Stimulated activated CD4-positive, alpha-beta T cell treated with anti-CD3 and anti-CD28 coated beads, Interleukin-1b, Interleukin-23, amount 100 ng/mL, for 1 hour (primary cell): ENCODE results near the gene MSX1.

Experiments
- DNase-seq, 2 donors: peaks; one replicate each; pipeline ENCODE4 v3.0.0-alpha.2; 2020; ENCODE audit warnings: low read depth in 2 of 2

Gene MSX1

DNA sequence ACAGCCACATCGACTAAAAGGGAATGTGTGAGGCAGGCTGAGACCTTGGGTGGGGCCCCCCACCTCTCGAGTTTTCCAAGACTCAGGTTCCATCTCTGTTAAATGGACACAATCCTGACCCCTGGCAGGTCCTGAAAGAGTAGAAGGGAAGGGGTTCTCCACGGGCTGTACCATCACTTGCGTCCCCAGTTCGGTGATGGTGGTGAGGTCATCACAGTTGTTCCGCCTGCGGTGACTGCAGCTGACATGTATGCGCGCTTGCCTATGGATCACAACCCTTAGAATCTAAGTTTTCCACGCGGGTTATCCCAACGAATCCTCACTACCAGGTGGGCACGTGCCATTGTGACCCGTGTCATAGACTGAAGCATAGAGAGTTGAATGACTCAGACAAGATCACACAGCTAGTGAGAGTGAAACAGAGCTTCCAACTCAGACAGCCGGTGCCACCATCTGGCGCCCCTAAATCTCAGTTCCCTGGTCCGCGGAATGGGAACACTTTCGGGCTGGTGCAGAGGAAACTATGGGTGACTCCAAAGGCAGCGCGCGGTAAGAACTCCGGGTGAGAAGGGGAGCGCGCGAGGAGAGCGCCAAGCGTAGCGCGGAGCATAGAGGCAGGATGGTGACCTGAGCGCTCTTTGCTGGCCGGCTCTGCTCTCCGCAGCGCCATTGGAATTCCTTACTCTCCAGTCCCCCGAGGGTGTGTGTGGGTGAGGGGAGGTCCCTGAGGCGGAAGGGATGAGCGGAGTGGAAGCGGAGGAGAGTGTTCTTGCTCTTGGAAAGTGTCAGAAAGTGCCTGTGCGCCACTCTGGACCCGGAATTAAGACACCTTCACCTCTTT lies 10.5 kb downstream of the MSX1 start:
- no peak for DNase-seq

DNA sequence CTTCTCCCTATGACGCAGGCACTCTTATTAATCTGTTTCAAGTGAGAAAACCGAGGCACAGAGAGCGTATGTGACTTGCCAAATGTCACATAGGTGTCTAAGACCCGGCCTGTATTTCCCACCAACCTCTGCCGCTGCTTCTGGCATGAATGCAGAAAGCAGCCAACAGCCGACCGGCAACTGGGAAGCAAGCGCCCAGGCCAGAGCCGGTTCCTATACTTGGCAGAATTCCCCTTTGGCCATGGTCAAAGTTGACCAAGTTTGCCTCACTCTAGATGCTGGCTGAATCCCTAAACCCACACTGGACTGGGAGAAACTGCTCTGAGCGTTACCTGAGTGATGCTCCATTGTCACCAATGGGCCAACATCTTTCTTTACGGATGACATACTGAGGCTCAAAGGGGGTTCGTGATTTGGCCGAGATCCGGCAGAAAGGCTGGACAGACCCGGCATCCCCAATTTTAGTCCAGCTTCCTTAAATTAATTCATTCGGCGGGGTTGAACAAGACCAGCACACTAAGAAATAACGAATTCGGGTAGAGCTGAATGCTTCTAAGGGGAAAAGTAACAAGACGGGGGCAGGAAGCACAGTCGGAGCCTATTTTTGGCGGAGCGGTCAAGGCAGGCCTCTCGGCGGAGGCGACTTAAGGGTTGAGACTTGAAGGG lies 11.2 kb downstream of the MSX1 start:
- DNase-seq = no peak

DNA sequence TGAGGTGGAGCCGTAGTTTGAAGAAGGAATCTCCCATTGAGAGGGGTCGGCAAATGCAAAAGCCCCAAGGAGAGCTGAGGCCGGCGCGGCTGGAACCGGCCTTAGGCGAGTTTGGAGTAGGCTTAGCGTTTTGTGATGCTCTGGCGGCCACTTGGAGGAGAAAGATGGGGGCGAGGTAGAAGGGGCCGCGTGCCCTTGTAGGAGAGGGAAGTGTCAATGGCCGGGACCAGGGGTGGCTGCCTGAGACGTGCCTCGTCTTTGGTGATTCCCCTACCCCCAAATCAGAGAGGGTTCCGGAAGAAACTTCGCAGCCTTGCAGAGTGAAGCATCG lies 11.7 kb downstream of the MSX1 start:
- DNase-seq = no peak

DNA sequence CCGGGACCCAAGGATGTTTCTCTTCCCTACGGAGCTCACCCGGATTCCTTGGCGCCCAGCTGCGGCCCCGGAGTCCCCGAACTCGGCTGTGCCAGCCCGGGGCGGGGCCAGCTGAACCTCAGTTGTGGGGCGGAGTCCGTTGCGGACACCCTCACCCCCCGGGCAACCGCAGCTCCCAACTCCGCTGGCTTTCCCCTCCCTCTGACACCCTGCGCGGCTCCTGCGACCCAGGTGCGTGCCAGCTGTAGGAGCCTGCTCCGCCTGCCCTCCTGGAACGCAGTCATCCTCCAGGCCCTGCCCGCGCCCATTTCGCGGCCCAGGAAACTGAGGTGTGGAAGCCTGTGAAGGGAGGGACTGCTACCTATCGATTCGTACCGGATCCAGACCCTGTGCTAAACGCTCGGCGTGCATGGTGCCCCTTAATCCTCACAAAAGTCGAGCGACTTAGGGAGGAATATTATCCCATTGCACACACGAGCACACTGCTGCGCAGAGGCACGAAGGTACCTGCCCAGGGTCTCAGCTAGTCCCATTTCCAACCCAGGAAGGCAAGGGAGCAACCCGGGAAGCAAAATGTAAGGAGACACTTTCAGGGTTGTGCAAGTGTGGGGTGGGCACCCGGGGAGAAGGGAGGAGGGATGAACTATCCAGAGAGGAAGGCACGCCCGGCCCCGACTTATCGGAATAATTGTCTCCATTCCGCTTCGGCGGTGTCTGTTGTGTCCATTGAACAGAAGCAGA lies 12.3 kb downstream of the MSX1 start:
- DNase-seq = no peak

DNA sequence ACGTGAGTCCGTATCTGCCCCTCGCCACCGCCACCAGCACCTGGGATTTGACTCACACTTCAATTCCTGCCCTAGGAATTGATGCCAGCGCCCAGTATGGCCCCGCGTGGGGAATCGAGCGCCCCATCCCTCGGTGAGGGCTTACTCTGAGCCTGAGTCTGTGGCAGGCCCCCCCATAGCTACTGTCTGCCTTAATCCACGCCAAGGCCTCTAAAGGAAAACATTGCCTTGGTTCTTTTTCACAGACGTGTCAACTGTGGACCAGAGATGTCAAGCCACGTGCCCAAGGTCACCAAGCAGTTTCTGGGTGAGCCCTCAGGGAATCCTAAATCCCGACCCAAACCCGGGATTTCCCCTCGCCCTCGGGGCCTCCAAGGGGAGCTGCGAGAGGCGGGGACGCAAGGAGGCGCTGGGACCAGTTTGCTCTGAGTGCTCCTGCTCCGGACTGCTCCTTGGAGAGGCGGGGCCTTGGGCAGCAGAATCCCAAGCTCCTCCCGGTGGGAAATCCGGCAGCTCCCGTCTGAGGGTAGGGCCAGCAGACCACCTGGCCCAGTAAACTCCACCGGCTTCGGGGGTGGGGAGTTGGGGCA lies 12.9 kb downstream of the MSX1 start:
- no peak for DNase-seq

DNA sequence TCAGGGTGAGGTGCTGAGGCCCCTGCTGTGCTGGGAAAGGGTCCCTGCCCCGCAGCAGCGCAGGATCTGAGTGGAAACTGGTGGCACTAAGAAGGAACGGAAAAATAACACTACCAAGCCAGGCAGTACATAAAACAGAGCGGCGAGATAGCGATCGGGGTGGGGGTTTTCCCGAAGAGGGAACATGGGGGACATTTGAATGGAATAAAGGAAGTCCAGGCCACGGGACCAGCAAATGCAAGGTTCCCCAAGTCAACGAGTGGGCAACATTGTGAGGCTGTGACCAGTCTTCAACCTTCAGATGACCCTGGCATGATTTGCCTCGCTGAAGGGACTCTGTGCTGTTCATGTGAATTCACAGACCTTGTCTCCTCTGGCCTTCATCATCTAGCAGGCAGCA lies 13.7 kb downstream of the MSX1 start:
- DNase-seq = no peak

DNA sequence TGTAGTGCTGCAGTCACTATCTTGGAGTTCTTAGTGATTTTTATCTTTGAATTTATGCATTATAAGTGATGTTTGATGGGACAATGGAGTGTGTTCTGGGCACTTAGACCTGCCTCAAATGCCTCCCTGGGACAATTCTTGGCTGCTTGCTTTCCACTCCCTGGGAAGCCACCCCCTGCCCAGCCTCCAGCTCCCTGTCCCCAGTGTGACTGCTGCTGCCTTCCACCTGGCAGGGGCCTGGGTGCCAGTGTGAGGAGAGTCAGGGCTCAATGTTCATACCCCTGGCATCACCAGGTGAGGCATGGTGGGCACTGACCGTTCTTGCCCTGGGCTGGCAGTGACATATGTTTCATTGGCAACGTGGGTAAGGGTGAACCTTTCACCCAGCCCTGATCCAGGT lies 14.8 kb downstream of the MSX1 start:
- DNase-seq = no peak

DNA sequence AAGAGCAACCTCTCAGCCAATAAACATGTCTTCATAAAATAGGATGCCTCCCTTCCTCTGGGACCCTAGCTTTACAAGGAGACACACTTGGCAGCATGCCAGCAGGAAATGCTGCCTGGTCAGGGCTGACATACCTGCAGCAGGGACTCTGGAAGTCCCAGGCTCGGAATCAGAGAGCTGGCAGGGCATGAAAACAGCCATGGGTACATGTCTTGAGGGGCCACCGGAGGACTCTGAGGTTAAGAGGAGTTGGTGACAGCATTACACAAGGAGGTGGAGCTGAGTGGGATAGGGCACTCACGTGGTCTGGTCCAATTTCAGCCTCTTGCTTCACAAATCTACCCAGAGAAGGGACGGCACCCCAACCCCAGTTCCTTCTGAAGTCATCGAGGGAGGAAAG lies 15.7 kb downstream of the MSX1 start:
- DNase-seq = no peak

DNA sequence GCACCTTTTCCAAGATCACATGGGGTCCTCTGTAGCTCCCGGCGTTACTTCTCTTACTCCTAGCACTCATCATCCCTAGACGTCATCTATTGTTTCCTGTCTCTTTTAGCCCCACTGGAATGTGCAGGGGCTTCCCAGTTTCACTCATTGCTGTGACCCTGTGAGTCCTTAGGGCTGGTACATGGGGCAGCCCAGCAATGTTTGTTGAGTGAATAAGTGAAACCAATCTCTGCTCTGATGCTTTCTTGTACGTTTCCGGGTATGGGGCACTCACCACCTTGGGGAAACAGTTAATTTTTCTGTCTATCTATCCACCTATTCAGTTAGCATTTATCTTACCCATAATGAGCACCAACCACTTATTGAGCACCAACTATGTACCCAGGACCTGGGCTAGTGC lies 16.1 kb downstream of the MSX1 start:
- DNase-seq = no peak

DNA sequence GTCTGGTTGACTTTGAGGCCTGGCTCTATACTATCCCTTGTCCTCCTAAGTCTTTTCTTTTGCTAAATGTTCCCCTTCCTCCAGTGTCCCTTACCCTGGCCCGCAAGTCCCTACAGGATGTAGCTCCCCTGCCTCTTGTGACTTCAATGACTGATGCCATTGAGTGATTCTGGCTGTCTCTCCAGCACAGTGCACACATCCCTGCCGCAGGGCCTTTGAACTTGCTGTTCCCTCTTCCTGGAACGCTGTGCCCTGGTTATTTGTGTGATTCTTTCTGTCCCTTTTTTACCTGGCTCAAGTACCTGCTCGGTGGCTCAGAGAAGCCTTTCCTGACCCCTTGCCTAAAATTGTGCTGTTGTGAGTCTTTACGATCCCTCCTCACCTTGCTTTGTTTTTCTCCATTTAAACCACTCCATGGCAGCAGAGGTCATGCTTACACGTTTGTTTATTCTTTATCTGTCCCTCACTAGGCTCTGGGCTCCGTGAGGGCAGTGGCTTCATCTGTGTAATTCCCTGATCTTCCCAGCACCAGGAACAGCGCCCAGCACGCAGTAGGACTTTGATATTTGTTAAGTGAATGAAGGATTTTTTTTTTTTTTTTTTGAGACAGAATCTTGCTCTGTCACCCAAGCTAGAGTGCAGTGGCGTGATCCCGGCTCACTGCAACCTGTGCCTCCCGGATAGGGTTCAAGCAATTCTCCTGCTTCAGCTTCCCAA lies 17.6 kb downstream of the MSX1 start:
- no peak for DNase-seq

DNA sequence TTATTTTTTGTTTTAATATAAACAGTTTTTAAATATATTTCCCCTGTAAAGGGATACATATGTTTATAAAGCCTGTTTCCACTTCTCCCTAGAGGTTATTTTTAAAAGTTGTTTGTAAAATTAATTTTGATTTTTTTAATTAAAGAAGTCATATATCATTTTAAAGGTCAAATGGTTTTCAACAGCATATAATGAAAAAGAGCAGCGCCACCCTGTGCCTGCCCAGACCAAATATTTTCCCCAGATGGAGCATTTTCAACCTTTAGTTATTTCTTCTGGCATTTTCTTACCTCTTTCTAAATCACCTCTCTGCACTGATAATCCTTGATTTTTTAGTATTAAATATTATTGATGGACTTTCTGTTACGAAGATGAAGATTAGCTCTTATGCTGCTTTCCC lies 21.0 kb downstream of the MSX1 start:
- no peak for DNase-seq

DNA sequence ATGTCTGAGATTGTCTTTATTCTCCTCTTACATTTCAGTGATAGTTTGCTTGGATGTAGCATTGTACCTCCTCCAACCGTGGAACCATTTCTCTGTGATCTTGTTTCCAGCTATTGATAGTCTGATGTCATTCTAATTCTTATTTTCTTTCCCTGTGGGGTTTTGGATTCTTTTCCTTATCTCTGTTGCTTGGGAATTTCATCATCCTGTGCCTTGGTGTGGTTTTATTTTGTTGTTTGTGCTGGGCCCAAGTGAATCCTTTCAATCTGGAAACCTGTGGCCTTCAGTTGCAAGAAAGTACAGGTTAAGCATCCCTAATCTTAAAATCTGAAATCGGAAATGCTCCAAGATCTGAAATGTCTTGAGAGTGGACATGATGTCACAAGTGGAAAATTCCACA lies 22.0 kb downstream of the MSX1 start:
- DNase-seq = no peak

DNA sequence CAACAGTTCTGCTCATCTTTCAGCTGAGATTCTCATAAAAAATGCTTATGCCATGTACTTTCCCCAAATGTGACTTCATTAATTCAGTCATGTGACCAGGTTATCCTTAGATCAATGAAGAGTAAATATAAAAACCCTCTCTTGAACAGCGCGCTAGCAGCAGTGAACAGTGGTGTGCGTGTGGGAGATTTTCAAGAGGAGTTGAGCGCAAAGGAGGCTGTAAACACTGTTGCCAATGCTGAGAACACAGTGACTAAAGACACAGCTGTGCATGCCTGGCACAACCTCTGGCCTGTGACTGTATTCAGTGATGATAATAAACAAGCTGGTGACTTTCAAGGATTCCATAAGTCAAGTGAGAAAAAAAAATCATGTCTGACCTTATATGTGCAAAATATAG lies 25.1 kb downstream of the MSX1 start:
- DNase-seq = no peak

DNA sequence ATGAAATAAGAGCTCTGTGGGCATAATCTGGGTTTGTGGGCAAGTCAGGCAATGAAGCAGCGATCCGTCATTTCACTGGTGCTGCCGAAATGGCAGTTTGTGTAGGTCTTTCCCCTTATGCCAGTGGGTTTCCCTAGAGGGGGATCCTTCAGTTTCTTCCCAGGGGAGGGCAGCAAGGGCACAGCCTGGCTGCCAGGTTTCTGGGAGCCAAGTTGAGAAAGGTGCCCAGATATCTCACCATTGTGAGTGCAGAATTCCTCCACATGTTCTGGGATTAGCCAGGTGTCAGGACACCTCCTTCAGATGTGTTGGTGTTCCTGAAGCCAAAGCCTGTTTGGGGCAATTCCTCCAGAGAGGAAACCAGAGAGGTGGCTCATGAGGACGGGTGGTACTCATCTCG lies 28.0 kb downstream of the MSX1 start:
- DNase-seq = no peak

DNA sequence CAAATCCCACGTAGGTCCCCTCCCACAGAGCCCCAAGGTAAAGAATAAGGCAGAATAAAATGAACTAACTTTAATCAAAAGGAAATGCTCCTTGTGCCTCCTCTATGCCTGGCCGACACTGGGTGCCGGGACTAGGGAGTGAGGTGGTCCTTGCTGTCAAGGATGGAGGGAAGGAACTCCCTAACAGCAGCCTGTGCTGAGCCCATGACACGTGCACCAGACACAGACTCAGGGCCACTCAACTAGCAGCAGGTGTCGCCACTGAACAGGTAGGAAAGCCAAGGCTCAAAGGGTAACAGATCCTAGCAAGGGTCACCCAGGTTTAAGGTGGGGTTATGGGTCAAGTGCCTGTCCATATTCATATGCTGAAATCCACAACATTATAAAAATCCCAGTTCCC lies 29.2 kb downstream of the MSX1 start:
- no peak for DNase-seq

DNA sequence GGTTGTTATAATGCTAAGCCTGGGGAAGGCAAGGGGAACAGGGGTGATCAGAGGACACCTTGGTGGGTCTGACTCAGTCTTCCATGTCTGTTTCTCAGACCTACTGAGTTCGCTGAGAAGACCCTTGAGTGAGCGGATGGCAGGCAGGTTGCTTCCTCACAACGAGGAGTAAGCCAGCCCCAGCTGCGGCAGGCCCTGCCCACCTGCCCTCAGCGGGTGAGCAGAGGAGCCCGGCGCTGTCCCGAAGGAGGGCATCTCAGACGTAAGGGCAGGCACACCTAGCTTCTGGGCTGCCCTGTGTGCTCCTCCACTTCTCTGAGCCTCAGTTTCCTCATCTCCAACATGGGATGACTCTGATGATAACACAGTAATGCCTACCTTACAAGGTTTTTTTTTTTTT lies 30.3 kb downstream of the MSX1 start:
- DNase-seq = no peak

DNA sequence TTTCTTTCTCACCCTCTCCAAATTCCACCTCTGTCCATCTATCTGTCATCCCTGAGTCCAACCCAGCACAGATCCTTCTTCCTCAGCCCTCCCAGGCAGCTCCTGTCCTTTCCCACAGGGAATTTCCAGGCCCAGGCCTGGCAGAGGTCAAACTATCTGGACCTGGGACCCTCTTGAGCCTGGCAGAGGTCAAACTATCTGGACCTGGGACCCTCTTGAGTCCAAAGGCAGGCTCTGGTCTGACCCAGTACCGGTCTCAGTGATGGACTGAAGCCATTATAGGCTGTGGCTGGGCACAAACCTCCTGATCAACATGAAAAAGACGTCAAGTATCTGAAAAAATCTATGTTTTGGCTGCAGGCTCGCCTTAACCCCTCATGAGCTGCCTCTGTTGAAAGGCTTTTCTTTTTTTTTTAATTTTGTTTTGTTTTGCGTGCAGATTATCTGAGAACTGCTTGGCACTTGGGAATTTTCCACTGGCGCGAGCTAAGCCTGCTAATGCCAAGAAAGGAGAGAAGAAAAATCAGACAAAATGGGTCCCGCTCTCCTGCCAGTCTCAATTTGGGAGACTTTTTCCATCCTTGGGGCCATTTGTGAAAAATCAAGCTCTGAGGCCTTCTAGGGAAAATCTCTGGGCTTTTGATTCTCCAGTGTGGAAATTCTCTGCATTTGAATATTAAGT lies 31.2 kb downstream of the MSX1 start:
- DNase-seq = no peak

DNA sequence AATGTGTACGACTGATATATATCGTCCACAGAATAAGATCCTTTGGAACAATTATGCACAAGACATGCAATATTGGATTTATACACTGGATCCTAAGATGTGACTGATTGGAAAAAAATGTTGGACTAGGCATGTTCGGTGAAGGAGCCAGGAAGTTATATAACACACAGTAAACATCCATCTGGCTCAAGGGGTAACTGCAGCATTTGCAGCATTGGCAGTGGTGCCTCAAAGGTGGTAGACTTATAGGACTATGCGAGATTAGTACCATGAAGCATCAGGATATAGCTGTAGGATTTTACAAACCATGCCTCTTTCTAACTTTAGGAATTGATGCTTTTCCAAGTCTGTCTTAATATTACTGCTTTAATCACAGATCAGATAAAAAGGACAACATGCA lies 34.3 kb downstream of the MSX1 start:
- DNase-seq = no peak

DNA sequence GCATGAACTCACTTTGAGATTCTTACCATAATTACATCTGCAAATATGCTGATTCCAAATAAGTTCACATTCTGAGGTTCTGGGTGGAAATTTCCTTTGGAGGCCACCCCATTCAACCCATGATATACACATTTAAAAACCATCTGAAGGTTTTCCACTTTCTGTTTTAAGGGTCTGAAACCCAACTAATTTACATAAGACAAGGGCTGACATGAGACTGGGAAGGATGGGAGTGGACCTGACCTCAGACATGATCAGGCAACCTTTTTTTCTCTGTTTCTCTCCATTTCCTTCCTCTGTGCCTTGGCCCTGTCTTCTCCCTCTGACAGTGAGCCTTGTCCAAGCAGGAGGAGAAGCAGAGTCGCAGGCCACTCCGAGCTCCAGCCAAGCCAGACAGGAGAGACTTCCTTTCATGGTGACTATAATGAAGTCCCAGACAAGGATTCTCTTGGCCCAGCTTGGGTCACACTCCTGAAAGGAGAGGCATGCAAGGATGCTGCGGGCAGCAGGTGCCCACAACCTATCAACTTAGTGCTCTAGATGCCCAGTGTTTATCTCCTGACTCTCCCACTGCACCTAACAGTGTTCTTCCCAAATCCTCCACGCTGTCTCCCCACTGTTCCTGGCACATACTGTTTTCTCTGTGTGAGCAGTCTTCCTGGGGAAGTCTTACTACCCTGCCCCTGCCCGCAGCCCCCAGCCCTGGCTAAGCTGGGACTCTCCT lies 39.9 kb downstream of the MSX1 start:
- DNase-seq = no peak

DNA sequence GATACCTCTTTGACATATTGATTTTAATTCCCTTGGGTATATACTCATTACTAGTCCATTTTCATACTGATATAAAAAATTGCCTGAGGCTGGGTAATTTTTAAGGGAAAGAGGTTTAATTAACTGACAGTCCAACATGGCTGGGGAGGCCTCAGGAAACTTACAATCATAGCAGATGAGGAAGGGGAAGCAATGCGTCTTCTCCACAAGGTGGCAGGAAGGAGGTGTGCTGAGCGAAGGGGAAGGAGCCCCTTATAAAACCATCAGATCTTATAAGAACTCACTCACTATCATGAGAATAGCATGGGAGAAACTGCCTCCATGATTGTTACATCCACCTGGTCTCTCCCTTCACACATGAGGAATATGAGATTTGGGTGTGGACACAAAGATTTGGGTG lies 42.4 kb downstream of the MSX1 start:
- DNase-seq = no peak

DNA sequence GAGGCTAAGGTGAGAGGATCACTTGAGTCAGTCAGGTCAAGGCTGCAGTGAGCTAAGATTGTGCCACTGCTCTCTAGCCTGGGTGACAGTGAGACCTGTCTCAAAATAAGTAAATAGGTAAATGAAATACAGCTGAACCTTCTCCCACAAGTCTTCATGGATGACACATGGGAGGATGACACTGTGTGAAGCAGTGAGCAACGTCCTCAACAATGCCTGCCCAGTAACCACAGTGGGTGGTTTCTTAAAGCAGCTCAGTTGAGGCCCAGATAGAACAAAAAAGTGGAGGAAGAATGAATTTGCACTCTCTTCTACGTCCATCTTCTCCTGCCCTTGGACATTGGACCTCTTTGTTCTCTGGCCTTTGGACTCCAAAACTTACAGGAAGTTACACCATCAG lies 52.7 kb downstream of the MSX1 start:
- no peak for DNase-seq
